Femur (tissue), 1 donor: Measurements from ENCODE around the gene MAST3.

Experiments used
- DNase-seq: peaks from one replicate; pipeline ENCODE4 v3.0.0-alpha.2; 2017

Gene MAST3

GRCh38 chr19:18114483-18114882 is 16.9 kb downstream of the MAST3 start:
- DNase-seq = no peak

- DNase-seq = no peak
Observed at GRCh38 chr19:18117364-18117691, 19.8 kb downstream of the MAST3 start.

DNA sequence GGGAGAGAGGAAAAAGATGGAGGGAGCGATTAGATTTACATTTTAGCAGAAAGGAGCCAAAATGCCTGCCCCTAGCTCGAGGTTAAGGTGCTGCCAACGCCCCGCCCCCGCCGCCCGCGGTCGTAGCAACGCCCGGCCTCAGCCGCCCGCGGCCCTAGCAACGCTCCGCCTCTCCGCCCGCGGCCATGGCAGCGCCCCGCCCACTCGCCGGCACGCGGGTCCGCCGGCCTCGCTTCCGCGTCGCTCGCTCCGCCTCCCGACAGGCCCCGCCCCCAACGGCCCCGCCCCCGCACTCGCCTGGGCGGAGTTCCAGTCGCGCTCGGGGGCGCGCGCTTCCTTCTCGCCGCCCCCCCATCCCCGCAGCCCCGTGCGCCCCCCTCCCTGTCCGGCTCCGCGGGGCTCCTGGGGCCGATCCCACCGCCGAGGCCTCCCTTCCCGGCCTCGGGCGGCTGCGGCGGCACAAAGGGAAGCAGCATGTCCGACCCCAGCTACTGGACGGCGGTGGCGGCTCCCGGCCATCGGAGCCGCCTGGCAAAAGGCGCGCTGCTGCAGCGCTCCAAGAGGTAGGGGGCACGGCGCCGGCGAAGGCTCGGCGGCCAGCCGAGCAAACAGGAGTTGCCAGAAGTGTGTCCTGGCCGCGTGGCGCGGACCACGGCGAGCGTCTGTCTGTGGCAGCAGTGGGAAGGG is 20.3 kb downstream of the MAST3 start:
- DNase-seq = peak; percentile 94

DNA sequence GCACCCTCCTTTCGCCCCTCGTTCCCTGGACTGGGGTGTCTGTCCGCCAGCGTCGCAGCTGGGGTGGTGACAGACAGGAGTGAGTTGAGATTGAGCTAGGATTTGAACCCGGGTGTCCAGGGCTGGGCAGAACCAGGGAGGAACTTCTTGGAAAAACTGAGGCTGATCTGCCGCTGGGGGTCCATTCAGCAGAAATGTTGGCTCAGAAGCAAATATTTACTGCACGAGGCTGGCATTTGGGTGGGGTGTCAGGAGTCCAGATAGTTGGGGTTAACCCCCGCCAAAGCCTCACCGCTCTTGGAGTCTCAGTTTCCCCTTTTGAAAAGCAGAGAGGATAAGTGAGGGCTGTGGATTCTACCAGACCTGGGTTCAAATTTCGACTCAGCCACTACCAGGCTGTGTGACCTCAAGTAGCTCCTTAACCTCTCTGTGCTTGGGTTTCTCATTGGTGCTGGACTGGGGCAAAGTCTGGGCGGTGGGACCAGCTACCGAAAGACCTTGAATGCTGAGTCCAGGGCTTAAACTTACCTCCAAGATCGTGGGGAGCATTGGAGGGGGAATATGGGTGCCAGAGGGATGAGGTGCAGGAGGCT is 20.9 kb downstream of the MAST3 start:
- DNase-seq = no peak

DNA sequence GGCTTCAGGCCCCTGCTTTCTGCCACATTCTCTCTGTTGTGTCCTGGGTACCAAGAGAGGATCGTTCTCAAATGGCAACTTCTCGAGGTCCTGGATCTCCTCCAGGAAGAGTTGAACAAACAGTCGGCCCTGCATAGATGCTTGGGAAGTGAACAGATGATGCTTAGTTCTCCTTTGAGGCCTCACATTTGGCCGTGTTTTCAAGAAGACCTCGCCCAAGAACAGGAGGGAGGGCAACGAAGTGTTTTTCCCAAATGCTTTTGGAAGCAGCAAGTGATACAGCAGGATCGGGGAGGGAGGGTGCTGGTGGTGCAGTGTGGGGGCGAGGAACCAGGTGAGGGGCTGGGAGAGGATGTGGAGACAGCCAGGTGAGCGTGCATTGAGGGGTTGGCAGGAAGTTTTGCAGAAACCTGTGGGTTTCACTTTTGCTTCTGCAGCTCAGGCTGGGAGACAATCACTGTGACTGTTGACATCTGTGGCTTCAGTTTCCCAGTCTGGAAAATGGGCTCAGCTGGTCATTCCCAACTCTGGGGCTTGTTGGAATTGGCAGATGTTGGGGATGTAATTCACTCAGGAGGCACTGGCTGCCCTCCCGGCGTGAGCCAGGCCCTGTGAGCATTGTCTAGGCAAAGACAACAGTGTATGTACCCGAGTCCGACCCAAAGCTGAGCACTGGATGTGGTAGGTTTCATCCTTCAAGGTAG is 21.6 kb downstream of the MAST3 start:
- DNase-seq = no peak

- DNase-seq = no peak
Observed at GRCh38 chr19:18119717-18120105, 22.1 kb downstream of the MAST3 start.

DNA sequence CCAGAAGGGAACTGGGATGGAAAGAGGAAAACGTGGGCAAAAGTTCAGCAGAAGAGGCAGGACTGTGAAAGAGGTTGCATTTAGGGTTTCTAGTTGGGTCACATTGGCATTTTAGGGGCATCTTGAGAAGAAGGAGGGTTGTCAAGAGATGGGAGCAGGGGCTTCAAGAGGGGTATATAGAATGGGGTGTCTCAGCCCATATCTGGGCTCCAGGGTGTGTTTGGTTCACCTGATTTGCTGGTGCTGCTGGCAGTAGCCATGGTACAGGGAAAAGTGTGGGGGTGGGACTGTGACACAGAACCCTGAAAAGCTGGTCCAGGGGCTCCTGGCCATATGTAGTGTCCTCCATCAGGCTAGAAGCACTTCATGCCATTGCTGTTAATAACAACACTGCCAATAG is 22.5 kb downstream of the MAST3 start:
- no peak for DNase-seq

DNA sequence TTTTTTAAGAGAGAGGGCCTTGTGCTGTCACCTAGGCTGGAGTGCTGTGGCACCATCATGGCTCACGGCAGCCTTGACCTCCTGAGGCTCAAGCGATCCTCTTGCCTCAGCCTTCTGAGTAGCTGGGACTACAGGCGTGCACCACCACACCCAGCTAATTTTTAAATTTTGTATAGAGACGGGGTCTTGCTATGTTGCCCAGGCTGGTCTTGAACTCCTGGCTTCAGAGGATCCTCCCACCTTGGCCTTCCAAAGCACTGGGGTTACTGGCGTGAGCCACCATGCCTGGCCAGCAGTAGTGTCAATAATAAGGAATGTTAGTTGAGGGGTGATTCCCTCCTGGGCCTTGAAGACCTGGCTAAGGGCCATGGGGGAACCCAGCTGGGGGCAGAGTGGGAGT is 23.6 kb downstream of the MAST3 start:
- DNase-seq = no peak

- DNase-seq = no peak
Observed at GRCh38 chr19:18122424-18122823, 24.8 kb downstream of the MAST3 start.

DNA sequence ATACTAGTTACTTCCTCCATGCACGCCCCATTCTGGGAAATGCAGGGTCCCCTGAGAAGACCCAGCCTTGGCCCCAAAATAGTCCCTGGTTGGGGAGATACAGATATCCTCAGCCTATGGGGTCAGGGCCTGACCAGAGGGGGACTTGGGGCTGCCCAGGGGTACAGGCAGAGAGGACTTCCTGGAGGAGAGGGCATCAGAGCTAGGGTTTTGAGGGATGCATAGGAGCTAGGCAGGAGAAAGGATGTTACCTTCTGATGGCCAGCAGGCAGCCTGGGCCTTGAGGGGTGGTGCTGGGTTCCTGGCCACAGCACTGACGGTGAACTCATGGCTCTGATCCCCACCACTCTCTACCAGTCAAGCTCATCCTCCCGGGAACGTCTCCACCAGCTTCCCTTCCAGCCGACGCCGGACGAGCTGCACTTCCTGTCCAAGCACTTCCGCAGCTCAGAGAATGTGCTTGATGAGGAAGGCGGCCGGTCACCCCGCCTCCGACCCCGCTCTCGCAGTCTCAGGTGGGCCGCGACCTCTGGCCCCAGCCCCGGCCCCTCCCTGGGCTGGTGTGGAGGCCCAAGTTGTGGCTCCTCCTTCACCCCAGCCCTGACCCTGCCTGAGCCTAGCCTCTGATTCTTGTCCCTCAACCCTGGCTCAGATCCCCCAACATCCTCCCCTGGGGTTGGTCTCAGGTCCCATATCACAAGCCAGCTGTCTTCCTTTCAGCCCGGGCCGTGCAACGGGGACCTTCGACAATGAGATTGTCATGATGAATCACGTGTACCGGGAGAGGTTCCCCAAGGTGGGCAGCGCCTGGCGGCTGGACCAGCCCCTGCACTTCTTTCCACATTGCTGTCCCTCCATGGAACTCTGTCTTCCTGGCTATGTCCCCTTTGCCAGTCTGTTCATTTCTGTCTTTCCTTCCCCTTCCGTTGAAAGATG is 25.6 kb downstream of the MAST3 start:
- DNase-seq = no peak

DNA sequence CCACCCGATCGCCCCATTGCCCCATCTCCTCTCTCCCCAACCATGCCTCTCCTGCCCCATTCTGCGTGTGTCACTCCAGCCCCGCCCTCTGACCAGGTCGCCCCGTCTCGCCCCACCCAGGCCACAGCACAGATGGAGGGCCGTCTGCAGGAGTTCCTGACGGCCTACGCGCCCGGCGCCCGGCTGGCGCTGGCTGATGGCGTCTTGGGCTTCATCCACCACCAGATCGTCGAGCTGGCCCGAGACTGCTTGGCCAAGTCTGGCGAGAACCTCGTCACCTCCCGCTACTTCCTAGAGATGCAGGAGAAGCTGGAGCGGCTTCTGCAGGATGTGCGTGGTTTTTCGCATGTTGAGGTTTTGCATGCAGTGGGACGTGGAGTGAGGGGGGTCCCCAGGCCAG is 26.2 kb downstream of the MAST3 start:
- DNase-seq = no peak

- DNase-seq = no peak
Observed at GRCh38 chr19:18126097-18126496, 28.5 kb downstream of the MAST3 start.

- no peak for DNase-seq
Observed at GRCh38 chr19:18128044-18128443, 30.5 kb downstream of the MAST3 start.

GRCh38 chr19:18128805-18129204 is 31.2 kb downstream of the MAST3 start:
- no peak for DNase-seq

DNA sequence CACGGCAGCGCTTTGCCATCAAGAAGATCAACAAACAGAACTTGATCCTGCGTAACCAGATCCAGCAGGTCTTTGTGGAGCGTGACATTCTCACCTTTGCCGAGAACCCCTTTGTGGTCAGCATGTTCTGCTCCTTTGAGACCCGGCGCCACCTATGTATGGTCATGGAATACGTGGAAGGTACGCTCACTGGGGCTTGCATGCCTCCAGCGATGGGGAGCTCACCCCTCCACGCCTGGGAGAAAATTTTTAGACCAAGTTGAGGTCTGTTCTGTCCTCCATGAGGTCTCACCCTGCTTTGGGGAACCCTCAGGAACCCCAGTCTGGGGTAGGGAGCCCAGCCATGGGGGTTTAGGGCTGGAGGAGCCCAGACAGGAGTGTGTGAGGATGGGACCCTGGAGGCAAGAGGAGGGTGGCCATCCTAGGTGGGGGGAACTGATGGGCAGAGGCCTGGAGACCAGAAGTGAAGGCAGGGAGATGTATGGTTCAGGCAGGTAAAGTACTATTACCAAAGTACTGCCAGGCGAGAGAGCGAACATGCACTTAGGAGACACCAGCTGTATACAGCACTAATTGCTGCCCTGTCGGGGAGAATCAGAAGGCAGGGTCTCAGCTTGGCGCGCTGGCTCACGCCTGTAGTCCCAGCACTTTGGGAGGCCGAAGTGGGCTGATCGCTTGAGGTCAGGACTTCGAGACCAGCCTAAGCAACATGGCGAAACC is 33.1 kb downstream of the MAST3 start:
- DNase-seq = no peak

DNA sequence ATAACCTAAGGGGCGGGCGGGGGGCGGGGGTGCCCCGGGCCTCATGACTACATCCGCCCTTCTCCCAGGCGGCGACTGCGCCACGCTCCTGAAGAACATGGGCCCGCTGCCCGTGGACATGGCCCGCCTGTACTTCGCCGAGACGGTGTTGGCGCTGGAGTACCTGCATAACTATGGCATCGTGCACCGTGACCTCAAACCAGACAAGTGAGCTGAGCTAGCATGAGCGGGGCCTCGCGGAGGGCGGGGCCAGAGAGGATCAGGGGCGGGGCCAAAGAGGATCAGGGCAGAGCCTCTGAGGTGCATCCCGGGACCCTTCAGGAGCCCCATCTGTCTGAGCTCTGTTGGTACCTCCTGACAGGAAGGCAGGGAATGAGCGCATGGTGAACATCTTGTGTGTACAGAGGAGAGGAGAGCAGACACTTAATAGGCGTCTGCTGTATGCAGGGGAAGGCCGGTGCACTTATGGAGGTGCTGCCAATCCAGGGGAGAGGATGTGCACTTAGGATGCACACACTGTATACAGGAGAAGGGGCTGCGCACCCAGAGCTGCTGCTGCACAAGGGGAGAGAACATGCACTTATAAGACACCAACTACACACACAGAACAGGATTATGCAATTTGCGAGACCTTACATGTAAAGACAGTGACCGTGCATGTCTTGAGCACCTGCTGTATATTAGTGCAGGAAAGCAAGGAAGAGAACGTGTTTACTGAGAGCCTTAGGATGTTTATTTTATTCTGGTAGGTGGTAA is 34.4 kb downstream of the MAST3 start:
- no peak for DNase-seq

DNA sequence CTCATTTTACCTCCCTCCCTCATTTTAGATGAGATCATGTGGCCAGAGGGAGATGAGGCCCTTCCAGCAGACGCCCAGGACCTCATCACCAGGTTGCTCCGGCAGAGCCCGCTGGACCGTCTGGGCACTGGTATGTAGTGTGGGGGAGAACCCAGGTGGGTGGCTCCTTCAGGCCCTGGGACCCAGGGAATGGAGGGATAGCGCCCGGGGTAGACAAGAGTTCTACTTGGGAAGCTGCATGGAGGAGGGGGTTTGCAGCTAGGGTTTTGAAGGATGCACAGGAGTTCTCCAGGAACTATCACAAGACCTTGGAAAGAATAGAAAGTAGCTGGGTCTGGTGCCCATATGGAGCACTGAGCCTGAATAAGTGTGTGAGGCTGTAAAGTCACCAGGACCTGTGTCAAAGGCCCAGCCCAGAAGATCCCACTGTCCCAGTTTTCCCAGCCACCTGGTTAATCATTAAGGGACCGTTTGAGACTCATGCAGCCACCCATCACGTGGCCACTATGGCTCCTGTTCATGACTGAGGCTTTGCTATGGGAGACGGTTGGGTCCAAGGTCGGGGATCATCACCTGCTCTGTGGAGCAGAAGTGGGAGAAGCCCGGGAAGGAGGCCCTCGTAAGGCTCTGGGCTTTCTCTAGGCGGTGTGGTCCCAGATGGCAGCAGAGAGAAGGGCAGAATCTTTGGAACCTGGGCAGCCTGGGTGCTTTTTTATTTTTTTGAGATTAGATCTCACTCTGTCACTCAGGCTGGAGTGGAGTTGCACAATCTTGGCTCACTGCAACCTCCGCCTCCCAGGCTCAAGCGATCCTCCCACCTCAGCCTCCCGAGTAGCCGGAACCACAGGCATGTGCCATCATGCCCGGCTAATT is 38.4 kb downstream of the MAST3 start:
- DNase-seq = no peak

DNA sequence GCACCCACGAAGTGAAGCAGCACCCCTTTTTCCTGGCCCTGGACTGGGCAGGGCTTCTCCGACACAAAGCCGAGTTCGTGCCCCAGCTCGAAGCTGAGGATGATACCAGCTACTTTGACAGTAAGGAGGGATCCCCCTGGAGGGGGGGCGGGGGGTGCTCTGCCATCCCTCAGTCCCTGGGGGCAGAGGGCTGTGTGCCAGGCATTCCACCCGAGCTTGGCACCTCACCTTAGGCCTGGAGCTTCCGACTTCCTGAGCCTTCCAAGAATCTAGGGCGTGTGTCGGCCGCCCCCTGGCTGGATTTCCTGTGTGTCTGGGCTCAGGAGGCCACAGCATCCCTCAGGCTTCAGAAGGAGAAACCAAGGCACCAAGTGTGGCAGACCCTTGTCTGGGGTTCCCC is 39.7 kb downstream of the MAST3 start:
- no peak for DNase-seq

GRCh38 chr19:18137657-18138339 is 40.2 kb downstream of the MAST3 start:
- no peak for DNase-seq

- DNase-seq = no peak
Observed at GRCh38 chr19:18140473-18140872, 42.9 kb downstream of the MAST3 start.
